ENCODE data around the gene IRF9. TPM values are rescaled to one million over a fixed set of nuclear protein-coding genes. Genes with fewer than 3 reads are reported as not detected.

The IRF9 gene
- 100 to 1,000 TPM; 133 to 136 TPM for total RNA-seq

GRCh38 chr14:24160850-24161804 is at the start of gene IRF9:
Gene IRF9 (plus strand): TSS chr14:24161265. CDS start chr14:24162145, 880 bp downstream.
- no peaks in the 10 kb centered on the region for H3K9me3 Mint-ChIP-seq
- peaks cover 41% of the 10 kb centered on the region for H3K4me1 Mint-ChIP-seq
- peaks cover 38% of the 10 kb centered on the region for H3K36me3 Mint-ChIP-seq

GRCh38 chr14:24113379-24113800 is 47.7 kb upstream of the IRF9 start:
- H3K4me3 Mint-ChIP-seq, result peak overlapping the region; percentile 95
- H3K27ac Mint-ChIP-seq, result peak overlapping the region; percentile 99
- no peaks in the 10 kb centered on the region for H3K27me3 Mint-ChIP-seq
- peaks cover 12% of the 10 kb centered on the region for H3K36me3 Mint-ChIP-seq
- no peaks in the 10 kb centered on the region for H3K9me3 Mint-ChIP-seq
- DNase-seq, result no peak
- H3K4me1 Mint-ChIP-seq, result peaks cover 28% of the 10 kb centered on the region

More at GRCh38 chr14:24160850-24161804, at the start of gene IRF9:
- DNase-seq, result peak; percentile 94
- Mint-ChIP-seq H3K4me3 (peak within 1 kb of the TSS; percentile 99), H3K27ac (peak within 1 kb of the TSS; percentile 100), H3K27me3 (peaks cover 6% of the 10 kb centered on the region)

DNA sequence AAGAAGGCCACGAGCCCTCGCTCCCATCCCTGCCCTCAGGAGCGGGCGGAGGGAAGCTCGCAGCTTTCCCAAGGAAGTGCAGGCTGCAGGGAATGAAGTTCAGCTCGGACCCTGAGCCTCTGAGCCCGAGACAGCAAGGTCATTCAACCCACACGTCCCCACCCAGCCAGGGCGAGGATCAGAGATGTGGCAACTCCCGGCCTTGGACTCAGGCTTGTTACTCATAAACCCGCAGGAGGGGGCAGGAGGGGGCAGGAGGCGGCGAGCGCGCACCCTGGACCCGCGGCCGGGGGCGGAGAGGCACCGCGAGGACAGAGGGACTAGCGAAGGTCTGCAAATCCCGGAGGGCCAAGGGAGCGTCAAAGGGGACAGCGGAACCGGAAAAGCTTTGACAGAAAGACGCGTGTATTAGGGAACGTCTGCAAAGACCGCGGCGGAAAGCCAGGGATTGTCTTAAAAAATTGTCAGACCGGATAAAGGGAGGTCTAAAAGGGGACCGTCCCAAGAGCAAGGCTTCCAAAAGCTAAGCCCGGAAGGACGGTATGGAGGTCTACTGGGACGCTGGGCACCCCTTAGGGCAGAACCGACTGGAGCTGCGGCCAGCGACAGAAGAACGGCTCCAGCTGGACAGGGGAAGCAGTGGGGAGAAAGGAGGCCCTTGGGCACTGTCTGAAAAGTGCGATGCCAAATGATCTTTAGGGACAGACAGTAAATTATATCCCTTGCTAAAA is 47.1 kb upstream of the IRF9 start:
- H3K27me3 Mint-ChIP-seq, result no peaks in the 10 kb centered on the region
- H3K36me3 Mint-ChIP-seq, result peaks cover 17% of the 10 kb centered on the region
- DNase-seq, result peak; percentile 87
- H3K9me3 Mint-ChIP-seq, result no peaks in the 10 kb centered on the region
- peak overlapping the region; percentile 95 for H3K4me3 Mint-ChIP-seq
- peaks cover 22% of the 10 kb centered on the region for H3K4me1 Mint-ChIP-seq
- H3K27ac Mint-ChIP-seq, result peak overlapping the region; percentile 99

DNA sequence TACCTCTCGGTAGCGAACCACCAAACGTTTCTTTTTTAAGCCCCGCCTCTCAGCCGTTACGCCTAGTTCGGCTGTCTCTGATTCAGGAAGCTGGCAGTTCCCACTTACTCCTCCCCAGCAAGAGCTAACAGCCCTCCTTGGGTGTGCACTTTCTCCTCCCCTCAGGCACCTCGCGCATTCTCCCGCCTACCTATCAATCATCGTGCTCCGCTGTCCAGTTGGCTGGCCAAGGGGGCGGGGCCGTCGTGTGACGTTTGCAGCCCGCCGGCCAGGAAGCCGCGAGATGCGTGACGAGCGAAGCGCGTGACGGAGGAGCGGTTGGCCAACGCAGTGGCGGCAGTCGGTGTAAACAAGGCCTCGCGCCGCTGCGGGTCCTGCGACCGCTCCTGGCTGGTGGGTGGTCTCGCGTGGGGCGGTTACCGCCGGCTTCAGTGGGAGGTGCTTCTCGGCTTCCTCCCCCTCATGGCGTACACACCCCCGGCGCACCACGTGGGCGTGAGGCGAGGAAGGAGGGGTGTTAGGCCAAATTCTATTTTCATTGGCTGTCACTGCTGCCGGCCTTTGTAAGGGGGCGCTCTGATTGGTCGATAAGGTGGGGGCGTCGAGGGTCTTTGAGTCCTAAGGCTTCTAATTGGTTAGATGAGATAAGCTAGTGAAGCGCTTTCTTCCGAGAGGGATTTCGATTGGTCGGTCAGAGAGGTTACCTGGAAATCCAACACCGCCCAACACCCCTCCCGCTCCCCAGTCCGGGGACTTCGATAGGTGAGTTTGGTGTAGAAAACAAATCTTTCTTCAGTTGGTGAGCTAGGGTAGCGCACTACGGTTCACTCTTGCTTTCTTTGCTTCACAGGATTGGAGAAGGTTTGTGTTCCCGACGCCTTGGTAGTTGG is 46.3 kb upstream of the IRF9 start, which contains the start of the genes DCAF11 and NRL:
TSS of gene DCAF11 (plus strand) at position 246 of the 890 bp plus-strand sequence. CDS start 818 bp downstream, outside the sequence.
TSS of gene NRL (minus strand) at position 418 of the 890 bp plus-strand sequence. CDS start 32,101 bp downstream, outside the sequence.
- peak within 1 kb of the TSS; percentile 95 for H3K4me3 Mint-ChIP-seq
- no peaks in the 10 kb centered on the region for H3K27me3 Mint-ChIP-seq
- peak within 1 kb of the TSS; percentile 99 for H3K27ac Mint-ChIP-seq
- peak; percentile 99 for DNase-seq
- H3K36me3 Mint-ChIP-seq, result peaks cover 17% of the 10 kb centered on the region
- peaks cover 22% of the 10 kb centered on the region for H3K4me1 Mint-ChIP-seq
- H3K9me3 Mint-ChIP-seq, result no peaks in the 10 kb centered on the region

- Mint-ChIP-seq H3K4me3 (peak overlapping the region; percentile 95), H3K36me3 (peaks cover 17% of the 10 kb centered on the region), H3K9me3 (no peaks in the 10 kb centered on the region), H3K27me3 (no peaks in the 10 kb centered on the region), H3K27ac (peak overlapping the region; percentile 99), H3K4me1 (peaks cover 21% of the 10 kb centered on the region)
- no peak for DNase-seq
These were observed 45.5 kb upstream of the IRF9 start for GRCh38 chr14:24115422-24116127.

GRCh38 chr14:24116128-24116814 is 44.8 kb upstream of the IRF9 start:
- H3K27ac Mint-ChIP-seq, result peak overlapping the region; percentile 99
- H3K36me3 Mint-ChIP-seq, result peaks cover 17% of the 10 kb centered on the region
- H3K4me1 Mint-ChIP-seq, result peaks cover 20% of the 10 kb centered on the region
- no peak for DNase-seq
- peak overlapping the region; percentile 95 for H3K4me3 Mint-ChIP-seq
- H3K27me3 Mint-ChIP-seq, result no peaks in the 10 kb centered on the region
- H3K9me3 Mint-ChIP-seq, result no peaks in the 10 kb centered on the region

- Mint-ChIP-seq H3K36me3 (peaks cover 16% of the 10 kb centered on the region), H3K9me3 (no peaks in the 10 kb centered on the region), H3K27me3 (no peaks in the 10 kb centered on the region), H3K4me3 (no peak overlapping the region), H3K27ac (no peak overlapping the region), H3K4me1 (peaks cover 20% of the 10 kb centered on the region)
- DNase-seq, result no peak
These were observed 43.9 kb upstream of the IRF9 start for GRCh38 chr14:24117179-24117578.

DNA sequence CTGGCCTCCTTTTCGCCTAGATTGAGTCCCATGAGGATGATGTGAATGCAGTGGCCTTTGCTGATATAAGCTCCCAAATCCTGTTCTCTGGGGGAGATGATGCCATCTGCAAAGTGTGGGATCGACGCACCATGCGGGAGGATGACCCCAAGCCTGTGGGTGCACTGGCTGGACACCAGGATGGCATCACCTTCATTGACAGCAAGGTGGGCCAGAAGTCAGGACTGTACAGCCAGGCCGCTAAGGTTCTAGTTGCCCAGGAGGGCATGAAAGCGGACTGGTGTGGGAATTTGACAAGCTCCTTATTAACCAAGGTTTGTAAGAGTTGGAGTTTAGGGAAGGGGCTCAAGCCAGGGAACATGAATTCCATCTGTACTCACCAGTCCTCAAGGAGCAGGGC is 41.4 kb upstream of the IRF9 start:
- peaks cover 14% of the 10 kb centered on the region for H3K36me3 Mint-ChIP-seq

GRCh38 chr14:24121210-24121609 is 39.9 kb upstream of the IRF9 start:
- Mint-ChIP-seq H3K36me3 (peaks cover 9% of the 10 kb centered on the region), H3K4me1 (peaks cover 13% of the 10 kb centered on the region), H3K9me3 (no peaks in the 10 kb centered on the region), H3K27ac (no peak overlapping the region), H3K4me3 (no peak overlapping the region), H3K27me3 (no peaks in the 10 kb centered on the region)
- DNase-seq, result no peak

More for the DNA sequence above, 41.4 kb upstream of the IRF9 start:
- H3K27me3 Mint-ChIP-seq, result no peaks in the 10 kb centered on the region
- H3K27ac Mint-ChIP-seq, result no peak overlapping the region
- H3K9me3 Mint-ChIP-seq, result no peaks in the 10 kb centered on the region
- no peak overlapping the region for H3K4me3 Mint-ChIP-seq
- H3K4me1 Mint-ChIP-seq, result peaks cover 20% of the 10 kb centered on the region
- no peak for DNase-seq

- H3K27ac Mint-ChIP-seq, result no peak overlapping the region
- H3K9me3 Mint-ChIP-seq, result no peaks in the 10 kb centered on the region
- peaks cover 7% of the 10 kb centered on the region for H3K4me1 Mint-ChIP-seq
- no peak overlapping the region for H3K4me3 Mint-ChIP-seq
- H3K27me3 Mint-ChIP-seq, result no peaks in the 10 kb centered on the region
- peaks cover 6% of the 10 kb centered on the region for H3K36me3 Mint-ChIP-seq
- DNase-seq, result no peak
These were observed 38.6 kb upstream of the IRF9 start for GRCh38 chr14:24122416-24122815.

DNA sequence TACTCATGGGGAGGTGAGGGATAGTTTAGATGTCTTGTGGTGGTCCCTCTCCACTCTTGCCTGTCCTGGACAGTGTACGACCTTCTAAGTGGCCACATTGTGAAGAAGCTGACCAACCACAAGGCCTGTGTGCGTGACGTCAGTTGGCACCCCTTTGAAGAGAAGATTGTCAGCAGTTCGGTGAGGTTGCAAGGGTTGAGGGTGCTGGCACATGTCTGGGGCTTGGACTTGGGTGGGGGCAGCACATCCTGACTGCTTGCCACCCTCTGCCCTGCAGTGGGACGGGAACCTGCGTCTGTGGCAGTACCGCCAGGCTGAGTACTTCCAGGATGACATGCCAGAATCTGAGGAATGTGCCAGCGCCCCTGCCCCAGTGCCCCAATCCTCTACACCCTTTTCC is 38.2 kb upstream of the IRF9 start:
- Mint-ChIP-seq H3K36me3 (peaks cover 5% of the 10 kb centered on the region), H3K4me3 (no peak overlapping the region), H3K9me3 (no peaks in the 10 kb centered on the region), H3K27me3 (no peaks in the 10 kb centered on the region), H3K27ac (no peak overlapping the region), H3K4me1 (peaks cover 3% of the 10 kb centered on the region)
- DNase-seq, result no peak

DNA sequence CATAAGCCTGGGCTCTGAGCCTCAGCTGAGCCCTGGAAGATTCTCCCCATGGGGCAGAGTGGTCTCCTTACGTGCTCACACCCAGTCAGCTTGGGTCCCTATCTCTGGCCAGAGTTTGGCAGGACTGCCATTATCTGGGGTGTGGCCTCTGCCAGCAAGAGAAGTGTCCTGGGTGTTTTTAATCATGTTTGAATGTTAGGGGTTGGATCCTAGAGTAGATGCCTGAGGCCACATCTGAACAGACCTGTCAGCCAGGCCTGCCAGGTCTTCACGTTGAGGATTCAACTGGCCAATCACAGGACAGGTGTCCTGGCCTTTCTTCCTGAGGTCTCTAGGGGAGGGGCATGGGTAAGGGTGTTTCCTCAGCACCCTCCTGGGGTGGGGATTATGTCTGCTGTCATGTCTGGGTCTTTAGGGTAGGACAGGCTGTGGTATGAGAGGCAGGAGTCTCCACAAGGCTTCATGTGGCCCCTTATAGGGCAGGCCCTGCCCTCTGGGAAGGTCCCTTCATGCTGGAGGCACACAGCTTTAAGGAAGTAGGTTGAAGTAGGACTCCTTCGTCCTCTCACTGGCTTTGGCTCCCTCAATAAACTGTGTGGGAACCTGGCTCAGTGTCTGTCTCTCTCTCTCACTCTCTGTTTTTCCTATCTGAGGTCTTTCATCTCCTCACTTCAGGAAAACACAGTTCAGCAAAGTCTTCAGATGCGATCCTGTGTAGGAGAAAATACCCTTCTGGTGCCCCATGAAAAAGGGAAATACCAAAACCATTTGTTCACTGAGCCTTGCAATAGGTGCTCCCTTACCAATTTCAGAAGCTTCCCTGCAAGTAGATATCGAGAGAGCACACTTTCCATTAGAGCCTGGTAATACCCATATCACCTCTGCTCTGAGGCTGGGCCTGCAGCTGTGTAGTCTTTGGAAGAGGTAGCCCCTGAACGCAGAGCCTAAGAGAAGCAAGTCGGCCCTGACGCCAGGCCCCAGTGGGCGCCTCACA is 37.3 kb upstream of the IRF9 start:
- Mint-ChIP-seq H3K4me1 (peaks cover 7% of the 10 kb centered on the region), H3K36me3 (peaks cover 2% of the 10 kb centered on the region), H3K4me3 (no peak overlapping the region), H3K27me3 (no peaks in the 10 kb centered on the region), H3K9me3 (no peaks in the 10 kb centered on the region), H3K27ac (peak overlapping the region; percentile 19)
- no peak for DNase-seq

Data from activated naive CD8-positive, alpha-beta T cell treated with anti-CD3 and anti-CD28 coated beads for 36 hours (primary cell).